GM12864 (cell line): ENCODE results near the gene CABP5.

ENCODE experiments used
- DNase-seq: peaks from one replicate; pipeline ENCODE4 v3.0.0-alpha.2; 2011; ENCODE audit warnings: low read depth
- H3K4me3 ChIP-seq: 2 replicates; pipeline ENCODE4 v1.5.1; 2011; ENCODE audit warnings: mild to moderate bottlenecking, low read depth, low read length, control low read depth
- CTCF ChIP-seq: IDR thresholded peaks from 2 replicates; pipeline ENCODE4 v1.5.1; 2011; ENCODE audit warnings: low read depth, mild to moderate bottlenecking, moderate library complexity, low read length, control low read depth, inconsistent platforms; ENCODE audit errors: missing control alignments

The CABP5 gene

GRCh38 chr19:47991191-47991808, 52.6 kb downstream of the CABP5 start:
- DNase-seq: no peak
- no peak overlapping the region for H3K4me3 ChIP-seq
- TF ChIP-seq CTCF: no peak
